IMR-90 (cell line): ENCODE measurements around the gene DNAJA1. TPM values are rescaled to one million over a fixed set of nuclear protein-coding genes. Genes with fewer than 3 reads are reported as not detected.

ENCODE experiments used
- ATAC-seq: fragments of 200-7000 bp; cut with Tn5 transposase; 2 replicates; pipeline ENCODE4 v1.9.1; 2020; ENCODE audit warnings: low read depth, mild to moderate bottlenecking, moderate library complexity
- BruUV-seq: library from RNA; stranded (reverse); fragments of 400-500 nt; replicated peaks from 2 replicates; lab custom pipeline; 2021; lab: Mats Ljungman, UMichigan
- CTCF ChIA-PET: fragments of 300-600 bp; formaldehyde crosslinking; extraction: SDS; loops from one replicate; lab custom pipeline; 2021; ENCODE audit warnings: antibody characterized with exemption; lab: Yijun Ruan, JAX
- POLR2A ChIA-PET: fragments of 300-600 bp; sonication (Branson Sonifier 250); formaldehyde crosslinking; loops from one replicate; lab custom pipeline; 2022; ENCODE audit warnings: antibody characterized with exemption; ENCODE audit not compliant: unreplicated experiment; lab: Charles Lee
- DNase-seq: peaks from one replicate; pipeline ENCODE4 v3.0.0; 2013
- H2AFZ ChIP-seq: replicated peaks from 2 replicates; pipeline ENCODE3; 2013; ENCODE audit warnings: low read length, mild to moderate bottlenecking; ENCODE audit not compliant: poor library complexity
- H2AK5ac ChIP-seq: 2 replicates; pipeline ENCODE4 v1.6.1; 2013; ENCODE audit warnings: low read depth, low read length, inconsistent platforms
- H2AK9ac ChIP-seq: replicated peaks from 2 replicates; pipeline ENCODE3; 2013; ENCODE audit warnings: mild to moderate bottlenecking, low read depth, low read length, moderate library complexity; ENCODE audit not compliant: poor library complexity
- H2BK120ac ChIP-seq: 2 replicates; pipeline ENCODE4 v1.6.1; 2013; ENCODE audit warnings: low read depth, low read length, inconsistent platforms
- H2BK15ac ChIP-seq: 3 replicates; pipeline ENCODE4 v1.6.1; 2013; ENCODE audit warnings: low read depth, low read length, inconsistent platforms
- H2BK20ac ChIP-seq: 2 replicates; pipeline ENCODE4 v1.6.1; 2013; ENCODE audit warnings: low read depth, mild to moderate bottlenecking, inconsistent platforms, low read length, moderate library complexity
- H2BK5ac ChIP-seq: 2 replicates; pipeline ENCODE4 v1.6.1; 2013; ENCODE audit warnings: mild to moderate bottlenecking, low read depth, low read length, inconsistent platforms; ENCODE audit not compliant: poor library complexity, severe bottlenecking
- H3K14ac ChIP-seq: replicated peaks from 2 replicates; pipeline ENCODE4 v1.6.1; 2013; ENCODE audit warnings: low read depth, low read length, inconsistent platforms
- H3K18ac ChIP-seq: 2 replicates; pipeline ENCODE4 v1.6.1; 2013; ENCODE audit warnings: low read depth, low read length, control low read depth
- H3K23ac ChIP-seq: 2 replicates; pipeline ENCODE4 v1.6.1; 2013; ENCODE audit warnings: low read depth, low read length, inconsistent platforms
- H3K27ac ChIP-seq: 2 replicates; pipeline ENCODE4 v1.5.1; 2013; ENCODE audit warnings: mild to moderate bottlenecking, control low read depth, low read length; ENCODE audit not compliant: insufficient read depth
- H3K27me3 ChIP-seq: 2 replicates; pipeline ENCODE4 v1.6.1; 2013; ENCODE audit warnings: low read length; ENCODE audit not compliant: control insufficient read depth, insufficient read depth
- H3K36me3 ChIP-seq: 2 replicates; pipeline ENCODE4 v1.6.1; 2013; ENCODE audit warnings: low read length, mixed read lengths; ENCODE audit not compliant: control insufficient read depth, insufficient read depth
- H3K4ac ChIP-seq: 2 replicates; pipeline ENCODE4 v1.6.1; 2013; ENCODE audit warnings: low read depth, low read length, inconsistent platforms
- H3K4me1 ChIP-seq: 2 replicates; pipeline ENCODE4 v1.6.1; 2013; ENCODE audit warnings: low read length, mixed read lengths; ENCODE audit not compliant: control insufficient read depth, insufficient read depth
- H3K4me2 ChIP-seq: 2 replicates; pipeline ENCODE4 v1.6.1; 2013; ENCODE audit warnings: low read depth, mild to moderate bottlenecking, control low read depth, low read length, moderate library complexity
- H3K4me3 ChIP-seq: 2 replicates; pipeline ENCODE4 v1.5.1; 2013; ENCODE audit warnings: low read depth, mild to moderate bottlenecking, control low read depth, low read length, moderate library complexity; ENCODE audit not compliant: insufficient read depth
- H3K56ac ChIP-seq: 2 replicates; pipeline ENCODE4 v1.6.1; 2013; ENCODE audit warnings: low read length, inconsistent platforms; ENCODE audit not compliant: insufficient read depth; ENCODE audit errors: extremely low read depth
- H3K79me1 ChIP-seq, 2 experiments: 2 replicates each; pipeline ENCODE4 v1.6.1; 2013; ENCODE audit warnings: low read length in 2 of 2, inconsistent platforms in 1 of 2, low read depth in 1 of 2
- H3K9ac ChIP-seq: 2 replicates; pipeline ENCODE4 v1.6.1; 2013; ENCODE audit warnings: low read depth, low read length, control low read depth
- H3K9me1 ChIP-seq: 2 replicates; pipeline ENCODE4 v1.6.1; 2013; ENCODE audit warnings: low read length, inconsistent platforms; ENCODE audit not compliant: insufficient read depth
- H3K9me3 ChIP-seq: 2 replicates; pipeline ENCODE4 v1.6.1; 2013; ENCODE audit warnings: low read length; ENCODE audit not compliant: control insufficient read depth, insufficient read depth
- H4K20me1 ChIP-seq: 2 replicates; pipeline ENCODE4 v1.6.1; 2013; ENCODE audit warnings: low read length, inconsistent platforms; ENCODE audit not compliant: insufficient read depth
- H4K5ac ChIP-seq: 2 replicates; pipeline ENCODE4 v1.6.1; 2013; ENCODE audit warnings: mild to moderate bottlenecking, low read depth, low read length, control low read depth
- H4K8ac ChIP-seq, 2 experiments: 2 replicates each; pipeline ENCODE4 v1.6.1; 2013; ENCODE audit warnings: low read depth in 2 of 2, low read length in 2 of 2, control low read depth in 1 of 2, inconsistent platforms in 1 of 2
- H4K91ac ChIP-seq: 2 replicates; pipeline ENCODE4 v1.6.1; 2013; ENCODE audit warnings: low read depth, low read length, inconsistent platforms; ENCODE audit not compliant: insufficient read depth
- BHLHE40 ChIP-seq: fragments of 150-350 bp; IDR thresholded peaks from 2 replicates; pipeline ENCODE4 v1.6.1; 2016; ENCODE audit warnings: mild to moderate bottlenecking, low read depth, low read length
- CEBPB ChIP-seq: IDR thresholded peaks from 2 replicates; pipeline ENCODE4 v1.6.1; 2012; ENCODE audit warnings: low read depth, low read length, improper control_type of control experiment
- MAFK ChIP-seq: IDR thresholded peaks from 2 replicates; pipeline ENCODE4 v1.6.1; 2012; ENCODE audit warnings: low read depth, low read length, improper control_type of control experiment
- MXI1 ChIP-seq: IDR thresholded peaks from 2 replicates; pipeline ENCODE4 v1.6.1; 2012; ENCODE audit warnings: low read depth, mild to moderate bottlenecking, low read length, moderate library complexity, borderline replicate concordance
- WGBS, 2 experiments: methylation state at CpG; one replicate each; pipeline versions ENCODE4 v1.1.5 to v1.1.7; 2013; ENCODE audit warnings: missing lambda C conversion rate in 2 of 2; ENCODE audit not compliant: insufficient read length in 1 of 2; ENCODE audit errors: extremely low coverage in 2 of 2; 5-methylcytosine and 5-hydroxymethylcytosine counted together
- dilution Hi-C: fragments of 300-500 bp; cut with HindIII; formaldehyde crosslinking; loops from one replicate; pipeline ENCODE4 v1.14.3; 2018; ENCODE audit warnings: low sequenced_read_pairs; ENCODE audit not compliant: unreplicated experiment
- in situ Hi-C: fragments of 300-500 bp; cut with MboI; formaldehyde crosslinking; loops from 3 replicates; pipeline ENCODE4 v1.14.3; 2019; ENCODE audit warnings: low sequenced_read_pairs, inconsistent platforms, mixed read lengths
- intact Hi-C: fragments of 100-400 bp; cut with micrococcal nuclease; formaldehyde crosslinking; loops from 2 replicates; pipeline ENCODE4 v1.10.0; 2022
- polyA plus RNA-seq, 3 experiments: library from polyadenylated mRNA; depleted of rRNA; stranded (reverse); fragments of >200 nt; gene quantifications; 2 replicates each; pipeline ENCODE4 v1.2.3, GENCODE V29; 2012; ENCODE audit warnings: low replicate concordance in 1 of 3
- total RNA-seq: library from RNA; depleted of rRNA; stranded (reverse); fragments of >200 nt; gene quantifications from 2 replicates; pipeline ENCODE4 v1.2.3, GENCODE V29; 2012
- TF ChIP-seq, protein P1 (sequence below): fragments of 150-350 bp; IDR thresholded peaks from 2 replicates; pipeline ENCODE4 v1.6.1; 2016; ENCODE audit warnings: low read depth, mild to moderate bottlenecking, low read length, moderate library complexity, borderline replicate concordance

Gene DNAJA1
- total and polyA plus RNA-seq, 2 of the 4 experiments (the other 2 are of a cell fraction): 59.5 to 118 TPM

DNA sequence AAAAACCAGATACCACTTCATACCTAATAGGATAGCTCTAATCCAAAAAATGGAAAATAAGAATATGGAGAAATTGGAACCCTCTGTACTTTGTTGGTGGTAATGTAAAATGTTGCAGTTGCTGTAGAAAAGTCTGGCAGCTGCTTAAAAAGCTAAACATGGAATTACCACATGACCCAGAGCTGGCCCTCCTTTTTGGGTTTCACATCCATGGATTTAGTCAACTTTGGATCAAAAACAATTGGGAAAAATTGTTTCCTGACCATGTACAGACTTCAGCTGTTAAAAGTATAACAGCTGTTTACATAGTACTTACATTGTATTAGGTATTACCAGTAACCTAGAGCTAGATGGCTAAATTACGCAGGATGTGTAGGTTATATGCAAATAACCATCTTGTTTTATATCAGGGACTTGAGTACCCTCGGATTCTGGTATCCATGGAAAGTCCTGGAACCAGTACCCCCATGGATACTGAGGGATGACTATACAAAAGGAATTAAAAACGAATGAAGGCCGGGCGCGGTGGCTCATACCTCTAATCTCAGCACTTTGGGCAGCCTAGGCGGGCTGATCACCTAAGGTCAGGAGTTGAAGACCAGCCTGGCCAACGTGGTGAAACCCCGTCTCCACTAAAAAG is 15.8 kb downstream of the DNAJA1 start:
- no peak overlapping the region for H3K56ac ChIP-seq
- H4K5ac ChIP-seq: no peak overlapping the region
- peaks cover 5% of the 10 kb centered on the region; the same call in 1 of the 2 replicates for H3K9me1 ChIP-seq
- ATAC-seq: no peak
- no peak overlapping the region for H2BK15ac ChIP-seq
- BruUV-seq: no TSS peak
- CTCF ChIA-PET: no interaction called here
- no peak overlapping the region for H2AK9ac ChIP-seq
- no peak overlapping the region for H3K14ac ChIP-seq
- H3K27ac ChIP-seq: no peak overlapping the region
- no peak for DNase-seq
- H2AK5ac ChIP-seq: no peak overlapping the region
- H3K18ac ChIP-seq: no peak overlapping the region
- TF ChIP-seq CEBPB: no peak
- TF ChIP-seq MXI1: no peak
- TF ChIP-seq, protein P1, sequence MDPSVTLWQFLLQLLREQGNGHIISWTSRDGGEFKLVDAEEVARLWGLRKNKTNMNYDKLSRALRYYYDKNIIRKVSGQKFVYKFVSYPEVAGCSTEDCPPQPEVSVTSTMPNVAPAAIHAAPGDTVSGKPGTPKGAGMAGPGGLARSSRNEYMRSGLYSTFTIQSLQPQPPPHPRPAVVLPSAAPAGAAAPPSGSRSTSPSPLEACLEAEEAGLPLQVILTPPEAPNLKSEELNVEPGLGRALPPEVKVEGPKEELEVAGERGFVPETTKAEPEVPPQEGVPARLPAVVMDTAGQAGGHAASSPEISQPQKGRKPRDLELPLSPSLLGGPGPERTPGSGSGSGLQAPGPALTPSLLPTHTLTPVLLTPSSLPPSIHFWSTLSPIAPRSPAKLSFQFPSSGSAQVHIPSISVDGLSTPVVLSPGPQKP: no peak
- TF ChIP-seq BHLHE40: no peak
- TF ChIP-seq MAFK: no peak
- H3K4me1 ChIP-seq: no peaks in the 10 kb centered on the region
- H2BK5ac ChIP-seq: no peak overlapping the region
- H2AFZ ChIP-seq: no peak overlapping the region
- in situ Hi-C loops: no loop called here
- H3K79me1 ChIP-seq: peaks cover 8 to 25% of the 10 kb centered on the region in 2 experiments
- no peak overlapping the region for H2BK20ac ChIP-seq
- dilution Hi-C loops: no loop called here
- H4K91ac ChIP-seq: no peak overlapping the region
- H3K9me3 ChIP-seq: no peaks in the 10 kb centered on the region
- H2BK120ac ChIP-seq: no peak overlapping the region
- POLR2A ChIA-PET: interaction anchor here (0.7 kb wide), 1 partner anchor 148 kb away, joined by 22 read pairs; no protein-coding TSS in a partner anchor
- H3K27me3 ChIP-seq: no peaks in the 10 kb centered on the region
- H3K9ac ChIP-seq: no peak overlapping the region
- no peak overlapping the region for H4K8ac ChIP-seq
- H4K20me1 ChIP-seq: no peaks in the 10 kb centered on the region
- 91% methylated on average over 6 of the region's 9 CpGs; no CpG with 5 or more reads in 1 of the 2 experiments for WGBS, 2 experiments
- H3K4me3 ChIP-seq: no peak overlapping the region
- peaks cover 32% of the 10 kb centered on the region for H3K36me3 ChIP-seq
- intact Hi-C loops: no loop called here
- H3K4ac ChIP-seq: no peak overlapping the region
- no peak overlapping the region for H3K23ac ChIP-seq
- no peak overlapping the region for H3K4me2 ChIP-seq
